Uterus (tissue), 2 donors: Measurements from ENCODE around the gene NCKAP5L.
"Not testable (repeated sequence)": the region's sequence is repeated elsewhere in the genome, so short reads cannot be mapped to it uniquely, and the experiment has no call there.

ENCODE experiments used
- CTCF ChIP-seq, 4 experiments: fragments of 200-600 bp in 2 of 4; fragments of 450-650 bp in 2 of 4; sonication (generic) in 2 of 4; IDR thresholded peaks; one replicate each; pipeline ENCODE4 v1.5.1; 2016 to 2019; ENCODE audit warnings: antibody characterized with exemption in 4 of 4, mild to moderate bottlenecking in 2 of 4, moderate library complexity in 1 of 4
- POLR2A ChIP-seq, 2 donors: fragments of 450-650 bp; IDR thresholded peaks; one replicate each; pipeline ENCODE4 v1.6.1; 2016; ENCODE audit warnings: antibody characterized with exemption in 2 of 2, mild to moderate bottlenecking in 1 of 2, moderate library complexity in 1 of 2

GRCh38 chr12:49780914-49781313 is 47.3 kb downstream of the NCKAP5L start:
- TF ChIP-seq POLR2A, CTCF (IDR thresholded peaks at IDR 0.05): not testable (repeated sequence)
